Left ventricle myocardium superior (tissue), 1 donor: ENCODE measurements around the gene COX6B1. TPM values are rescaled to one million over a fixed set of nuclear protein-coding genes. Genes with fewer than 3 reads are reported as not detected.
"Not testable (repeated sequence)": the region's sequence is repeated elsewhere in the genome, so short reads cannot be mapped to it uniquely, and the experiment has no call there.

Experiments used
- ATAC-seq: fragments of 200-7000 bp; cut with Tn5 transposase; one replicate; pipeline ENCODE4 v1.9.1; 2020; ENCODE audit warnings: mild to moderate bottlenecking, moderate library complexity
- DNase-seq: peaks from one replicate; pipeline ENCODE4 v3.0.0-alpha.2; 2020
- intact Hi-C: fragments of 100-400 bp; cut with micrococcal nuclease; formaldehyde crosslinking; loops from one replicate; pipeline ENCODE4 v1.11.0; 2022
- total RNA-seq: library from RNA; stranded (reverse); fragmentation: NEBNext Ultra II Directional; extraction: Animal tissue kit (Norgen Biotek cat#: 25700); gene quantifications from one replicate; pipeline ENCODE4 v1.2.1, GENCODE V29; 2021
- donor health status: DM: no; HTN: yes; CAD: no; lungs with severe emphysema.

Gene COX6B1
- total RNA-seq, 1 donor from 2014 or later, result 1,553 TPM

- intact Hi-C loops, result no loop called here
- DNase-seq, result no peak
- ATAC-seq, result no peak
Observed at GRCh38 chr19:35656700-35657099, 8.6 kb downstream of the COX6B1 start.

- no peak for DNase-seq
- intact Hi-C loops, result no loop called here
- ATAC-seq, result no peak
Observed at GRCh38 chr19:35657904-35658700, 10.0 kb downstream of the COX6B1 start.

- no peak for ATAC-seq
- intact Hi-C loops, result no loop called here
- no peak for DNase-seq
Observed at GRCh38 chr19:35661995-35662340, 13.8 kb downstream of the COX6B1 start.

- ATAC-seq (no peak), DNase-seq (no peak)
- intact Hi-C loops, result no loop called here
Observed at GRCh38 chr19:35663981-35664380, 15.9 kb downstream of the COX6B1 start.

- intact Hi-C loops, result no loop called here
Observed at GRCh38 chr19:35665157-35665556, 17.0 kb downstream of the COX6B1 start.

GRCh38 chr19:35665604-35666003 lies 17.5 kb downstream of the COX6B1 start:
- DNase-seq, result no peak
- intact Hi-C loops, result no loop called here
- ATAC-seq, result no peak

More at GRCh38 chr19:35665157-35665556, 17.0 kb downstream of the COX6B1 start:
- no peak for DNase-seq
- ATAC-seq, result no peak

GRCh38 chr19:35666251-35666913 lies 18.3 kb downstream of the COX6B1 start, which contains the start of gene UPK1A:
Gene UPK1A (plus strand): TSS chr19:35666517. CDS start chr19:35666813, 296 bp downstream.
- ATAC-seq (peak; percentile 26), DNase-seq (no peak)
- intact Hi-C loops, result no loop called here

- ATAC-seq (no peak), DNase-seq (no peak)
- intact Hi-C loops, result no loop called here
Observed at GRCh38 chr19:35669566-35669965, 21.4 kb downstream of the COX6B1 start.

- intact Hi-C loops, result no loop called here
- no peak for DNase-seq
- ATAC-seq, result no peak
Observed at GRCh38 chr19:35669974-35670373, 21.9 kb downstream of the COX6B1 start.

- ATAC-seq, result no peak
- intact Hi-C loops, result no loop called here
- DNase-seq, result no peak
Observed at GRCh38 chr19:35670686-35671085, 22.6 kb downstream of the COX6B1 start.

- no peak for DNase-seq
- ATAC-seq, result no peak
- intact Hi-C loops, result no loop called here
Observed at GRCh38 chr19:35671818-35672217, 23.7 kb downstream of the COX6B1 start.

GRCh38 chr19:35673121-35673804 lies 25.1 kb downstream of the COX6B1 start:
- DNase-seq (peak; percentile 52), ATAC-seq (peak; percentile 65)
- intact Hi-C loops, result no loop called here

- ATAC-seq (no peak), DNase-seq (no peak)
- intact Hi-C loops, result no loop called here
Observed at GRCh38 chr19:35675589-35676140, 27.5 kb downstream of the COX6B1 start.

GRCh38 chr19:35689836-35690235 lies 41.7 kb downstream of the COX6B1 start:
- ATAC-seq (no peak), DNase-seq (no peak)
- intact Hi-C loops, result no loop called here

GRCh38 chr19:35691106-35691505 lies 43.0 kb downstream of the COX6B1 start:
- DNase-seq, intact Hi-C loops, ATAC-seq: not testable (repeated sequence)

- ATAC-seq (no peak), DNase-seq (no peak)
- intact Hi-C loops, result no loop called here
Observed at GRCh38 chr19:35692010-35692409, 43.9 kb downstream of the COX6B1 start.

- no peak for DNase-seq
- intact Hi-C loops, result no loop called here
- peak; percentile 29 for ATAC-seq
Observed at GRCh38 chr19:35693422-35693821, 45.3 kb downstream of the COX6B1 start.

- ATAC-seq (peak; percentile 100), DNase-seq (peak; percentile 88)
- intact Hi-C loops, result no loop called here
Observed at GRCh38 chr19:35693835-35694599, 45.9 kb downstream of the COX6B1 start.

GRCh38 chr19:35695895-35696422 lies 47.8 kb downstream of the COX6B1 start:
- ATAC-seq (no peak), DNase-seq (no peak)
- intact Hi-C loops, result no loop called here
